ENCODE measurements around the gene RAB3D. TPM values are rescaled to one million over a fixed set of nuclear protein-coding genes. Genes with fewer than 3 reads are reported as not detected.

RAB3D gene
- total RNA-seq, 2 experiments from 2014 or later: 1.2 to 2.2 TPM

DNA sequence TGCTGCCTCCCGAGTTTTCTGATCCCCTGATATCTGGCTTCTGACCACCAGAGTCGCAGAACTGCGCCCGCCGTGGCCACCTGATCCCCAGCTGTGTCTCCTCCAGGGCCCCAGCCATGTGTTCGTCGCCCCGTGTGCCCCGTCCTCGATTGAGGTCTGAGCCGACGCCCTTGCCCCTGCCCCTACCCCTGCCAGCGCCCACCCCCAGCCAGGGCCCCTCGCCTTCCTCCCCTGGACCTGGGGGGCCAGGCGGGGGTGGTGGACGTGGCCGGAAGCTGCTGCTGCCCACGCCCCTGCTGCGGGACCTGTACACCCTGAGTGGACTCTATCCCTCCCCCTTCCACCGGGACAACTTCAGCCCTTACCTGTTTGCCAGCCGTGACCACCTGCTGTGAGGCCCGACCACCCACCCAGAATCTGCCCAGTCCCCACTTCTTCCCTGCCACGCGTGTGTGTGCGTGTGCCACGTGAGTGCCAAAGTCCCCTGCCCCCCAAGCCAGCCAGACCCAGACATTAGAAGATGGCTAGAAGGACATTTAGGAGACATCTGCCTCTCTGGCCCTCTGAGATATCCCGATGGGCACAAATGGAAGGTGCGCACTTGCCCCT, 24.9 kb upstream of the RAB3D start:
- Histone ChIP-seq H3K4me3 (ENCODE audit: low read length) (no peak overlapping the region), H3K36me3 (ENCODE audit: insufficient read depth, low read length) (peaks cover 14% of the 10 kb centered on the region), H3K9me3 (ENCODE audit: control insufficient read depth in 1 of 2, insufficient read depth in 1 of 2, low read length in 2 of 2) (peaks cover 0 to 7% of the 10 kb centered on the region in 2 experiments), H3K27ac (ENCODE audit: low read depth in 1 of 2, low read length in 2 of 2) (no peak overlapping the region), H3K4me1 (ENCODE audit: insufficient read depth, low read length) (no peaks in the 10 kb centered on the region), H3K27me3 (ENCODE audit: control insufficient read depth in 1 of 2, insufficient read depth in 2 of 2, low read length in 2 of 2) (no peaks in the 10 kb centered on the region)
- Mint-ChIP-seq H3K4me1 (ENCODE audit: low read depth) (no peaks in the 10 kb centered on the region), H3K36me3 (ENCODE audit: low read depth) (peaks cover 32% of the 10 kb centered on the region), H3K9me3 (no peaks in the 10 kb centered on the region), H3K27me3 (no peaks in the 10 kb centered on the region), H3K27ac (no peak overlapping the region), H3K4me3 (no peak overlapping the region)
- ChIA-PET POLR2A (interaction anchor here (1.0 kb wide), 1 partner anchor 10 kb away, joined by 3 read pairs; the partner anchor contains the start of gene SWSAP1), CTCF (no interaction called here)
- no peak for TF ChIP-seq CTCF (IDR thresholded peaks at IDR 0.05)
- intact Hi-C loops (cut with DNase I, micrococcal nuclease): no loop called here
- ATAC-seq (ENCODE audit: poor library complexity) (no peak), DNase-seq (no peak)

- Mint-ChIP-seq H3K27ac (no peak overlapping the region), H3K4me3 (no peak overlapping the region), H3K27me3 (no peaks in the 10 kb centered on the region), H3K4me1 (ENCODE audit: low read depth) (no peaks in the 10 kb centered on the region), H3K9me3 (no peaks in the 10 kb centered on the region), H3K36me3 (ENCODE audit: low read depth) (peaks cover 27% of the 10 kb centered on the region)
- no peak overlapping the region for H3K27ac ChIP-seq (ENCODE audit: low read depth in 1 of 2, low read length in 2 of 2)
- TF ChIP-seq CTCF (IDR thresholded peaks at IDR 0.05): no peak
- intact Hi-C loops (cut with DNase I, micrococcal nuclease): no loop called here
- ChIA-PET CTCF (no interaction called here), POLR2A (no interaction called here)
- H3K36me3 ChIP-seq (ENCODE audit: insufficient read depth, low read length): peaks cover 12% of the 10 kb centered on the region
- H3K4me1 ChIP-seq (ENCODE audit: insufficient read depth, low read length): no peaks in the 10 kb centered on the region
- H3K9me3 ChIP-seq (ENCODE audit: control insufficient read depth in 1 of 2, insufficient read depth in 1 of 2, low read length in 2 of 2): peaks cover 0 to 7% of the 10 kb centered on the region in 2 experiments
- H3K4me3 ChIP-seq (ENCODE audit: low read length): no peak overlapping the region
- no peak for ATAC-seq (ENCODE audit: poor library complexity)
- no peaks in the 10 kb centered on the region for H3K27me3 ChIP-seq (ENCODE audit: control insufficient read depth in 1 of 2, insufficient read depth in 2 of 2, low read length in 2 of 2)
- no peak for DNase-seq
These were observed 24.4 kb upstream of the RAB3D start for GRCh38 chr19:11363881-11364280.

GRCh38 chr19:11361771-11362731, 22.6 kb upstream of the RAB3D start:
- ChIA-PET POLR2A (interaction anchor here (1.3 kb wide), 1 partner anchor 12 kb away, joined by 4 read pairs; the partner anchor contains the start of gene SWSAP1), CTCF (interaction anchor here (1.0 kb wide), 1 partner anchor 121 kb away, joined by 3 read pairs; no protein-coding TSS in a partner anchor)
- no peaks in the 10 kb centered on the region for H3K27me3 Mint-ChIP-seq
- H3K4me1 Mint-ChIP-seq (ENCODE audit: low read depth): no peaks in the 10 kb centered on the region
- intact Hi-C loops (cut with DNase I, micrococcal nuclease): no loop called here
- H3K9me3 ChIP-seq (ENCODE audit: control insufficient read depth in 1 of 2, insufficient read depth in 1 of 2, low read length in 2 of 2): peaks cover 0 to 7% of the 10 kb centered on the region in 2 experiments
- no peak for TF ChIP-seq CTCF (IDR thresholded peaks at IDR 0.05)
- H3K4me3 Mint-ChIP-seq: no peak overlapping the region
- peaks cover 17% of the 10 kb centered on the region for H3K36me3 Mint-ChIP-seq (ENCODE audit: low read depth)
- no peak for DNase-seq
- H3K27ac Mint-ChIP-seq: no peak overlapping the region
- no peak overlapping the region for H3K4me3 ChIP-seq (ENCODE audit: low read length)
- ATAC-seq (ENCODE audit: poor library complexity): no peak
- no peaks in the 10 kb centered on the region for H3K27me3 ChIP-seq (ENCODE audit: control insufficient read depth in 1 of 2, insufficient read depth in 2 of 2, low read length in 2 of 2)
- H3K9me3 Mint-ChIP-seq: no peaks in the 10 kb centered on the region
- H3K36me3 ChIP-seq (ENCODE audit: insufficient read depth, low read length): peaks cover 6% of the 10 kb centered on the region
- H3K4me1 ChIP-seq (ENCODE audit: insufficient read depth, low read length): no peaks in the 10 kb centered on the region
- no peak overlapping the region for H3K27ac ChIP-seq (ENCODE audit: low read depth in 1 of 2, low read length in 2 of 2)
